K562 (cell line): Measurements from ENCODE around the gene SLC17A2. TPM values are rescaled to one million over a fixed set of nuclear protein-coding genes. Genes with fewer than 3 reads are reported as not detected.
A peak's percentile ranks its signal among the peaks of the same experiment; 100 is the strongest.

ENCODE experiments used
- GABPA ChIP-seq: fragments of 200-800 bp; sonication (Bioruptor generic); conservative IDR thresholded peaks from 2 replicates; pipeline ENCODE4 v1.6.1; 2016; ENCODE audit warnings: low read depth, missing genetic modification characterization, missing compliant biosample characterization
- HDAC1 ChIP-seq, 2 experiments: fragments of 450-650 bp; IDR thresholded peaks; 2 replicates each; pipeline ENCODE4 v1.6.1; 2016 to 2017; ENCODE audit warnings: inconsistent platforms in 1 of 2, mild to moderate bottlenecking in 1 of 2, moderate library complexity in 1 of 2
- HDAC2 ChIP-seq: fragments of 450-650 bp; IDR thresholded peaks from 2 replicates; pipeline ENCODE4 v1.6.1; 2016; ENCODE audit warnings: mild to moderate bottlenecking
- HMG20B ChIP-seq: fragments of 250-450 bp; sonication (Bioruptor Pico); IDR thresholded peaks from 2 replicates; pipeline ENCODE4 v1.5.0; 2021; ENCODE audit warnings: mild to moderate bottlenecking
- JUNB ChIP-seq: fragments of 450-650 bp; formaldehyde crosslinking; conservative IDR thresholded peaks from 2 replicates; pipeline ENCODE4 v1.4.0; 2020; ENCODE audit warnings: mild to moderate bottlenecking
- KDM1A ChIP-seq, 2 experiments: fragments of 450-650 bp; IDR thresholded peaks; 2 replicates each; pipeline ENCODE4 v1.6.1; 2016; ENCODE audit warnings: mild to moderate bottlenecking in 2 of 2
- LARP7 ChIP-seq: fragments of 450-650 bp; IDR thresholded peaks from 2 replicates; pipeline ENCODE4 v1.6.1; 2016
- LCOR ChIP-seq: sonication (generic); formaldehyde crosslinking; IDR thresholded peaks from 2 replicates; pipeline ENCODE4 v1.8.0; 2022; ENCODE audit warnings: mild to moderate bottlenecking, missing genetic modification reagents
- POLR2H ChIP-seq: IDR thresholded peaks from 2 replicates; pipeline ENCODE4 v1.6.1; 2016; ENCODE audit warnings: missing genetic modification characterization, low read depth, mild to moderate bottlenecking, control low read depth, missing compliant biosample characterization, moderate library complexity
- RBM34 ChIP-seq: fragments of 200-400 bp; formaldehyde crosslinking; IDR thresholded peaks from 2 replicates; pipeline ENCODE4 v1.6.1; 2018; ENCODE audit warnings: low read length, borderline replicate concordance; ENCODE audit not compliant: insufficient read depth
- RBM39 ChIP-seq: fragments of 200-400 bp; formaldehyde crosslinking; optimal IDR thresholded peaks from 2 replicates; pipeline ENCODE3; 2018; ENCODE audit warnings: low read depth, low read length
- RNF2 ChIP-seq: sonication (generic); IDR thresholded peaks from 2 replicates; pipeline ENCODE4 v1.6.1; 2016
- SIX5 ChIP-seq, 2 experiments: IDR thresholded peaks; 2 replicates each; pipeline ENCODE4 v1.6.1; 2011; ENCODE audit warnings: low read length in 2 of 2, borderline replicate concordance in 1 of 2, low read depth in 1 of 2, mild to moderate bottlenecking in 1 of 2, moderate library complexity in 1 of 2; ENCODE audit not compliant: insufficient read depth in 1 of 2
- SMARCA4 ChIP-seq: fragments of 450-650 bp; IDR thresholded peaks from 2 replicates; pipeline ENCODE4 v1.6.1; 2016
- TAL1 ChIP-seq: fragments of 450-650 bp; IDR thresholded peaks from 2 replicates; pipeline ENCODE4 v1.6.1; 2016; ENCODE audit warnings: mild to moderate bottlenecking
- TCF3 ChIP-seq: sonication (generic); formaldehyde crosslinking; IDR thresholded peaks from 2 replicates; pipeline ENCODE4 v1.4.0; 2020; ENCODE audit warnings: mild to moderate bottlenecking, missing genetic modification reagents
- TEAD1 ChIP-seq, 2 experiments: fragments of 450-650 bp in 1 of 2; sonication (generic) in 1 of 2; formaldehyde crosslinking; IDR thresholded peaks; 2 replicates each; pipeline versions ENCODE4 v1.4.0 to v1.8.0; 2020 to 2022; ENCODE audit warnings: mild to moderate bottlenecking in 2 of 2, missing genetic modification reagents in 1 of 2
- ZNF232 ChIP-seq: sonication (generic); formaldehyde crosslinking; IDR thresholded peaks from 2 replicates; pipeline ENCODE4 v1.8.0; 2022; ENCODE audit warnings: mild to moderate bottlenecking, missing genetic modification reagents
- ZNF316 ChIP-seq: fragments of 450-650 bp; IDR thresholded peaks from 2 replicates; pipeline ENCODE4 v1.6.1; 2016
- ZNF551 ChIP-seq: fragments of 250-450 bp; sonication (Bioruptor Pico); IDR thresholded peaks from 2 replicates; pipeline ENCODE4 v1.5.0; 2021; ENCODE audit warnings: mild to moderate bottlenecking, moderate library complexity
- ZZZ3 ChIP-seq: fragments of 450-650 bp; IDR thresholded peaks from 2 replicates; pipeline ENCODE4 v1.6.1; 2016; ENCODE audit warnings: antibody characterized with exemption, mild to moderate bottlenecking, moderate library complexity
- polyA plus RNA-seq, 8 experiments: library from polyadenylated mRNA; depleted of rRNA in 4 of 8; stranded (reverse) in 5 of 8; unstranded in 3 of 8; fragments of >200 nt; fragmentation: Nextera tagmentation in 2 of 8; fragmentation: Illumina TruSeq in 1 of 8; extraction: Ambion mirVana in 2 of 8; extraction: Trizol in 1 of 8; gene quantifications; 2 replicates each; pipeline versions ENCODE4 v1.2.1 to v1.2.3, GENCODE V29; 2011 to 2014; ENCODE audit warnings: inconsistent platforms in 1 of 8, missing spikeins in 1 of 8
- total RNA-seq, 7 experiments: library from RNA; depleted of rRNA in 6 of 7; stranded (reverse); fragments of >200 nt in 6 of 7; fragmentation: Illumina TruSeq in 2 of 7; extraction: Trizol in 2 of 7; gene quantifications; 2 replicates each; pipeline versions ENCODE4 v1.2.1 to v1.2.3, GENCODE V29; 2011 to 2021; ENCODE audit warnings: low replicate concordance in 1 of 7
- TF ChIP-seq, protein P1 (sequence below), 2 experiments: fragments of 250-450 bp in 1 of 2; fragments of 450-650 bp in 1 of 2; sonication (Bioruptor Pico) in 1 of 2; IDR thresholded peaks; 2 replicates each; pipeline versions ENCODE4 v1.6.1 to v1.8.0; 2016 to 2021; ENCODE audit warnings: mild to moderate bottlenecking in 2 of 2, moderate library complexity in 2 of 2, missing compliant biosample characterization in 1 of 2, missing genetic modification characterization in 1 of 2
- TF ChIP-seq, protein P2 (sequence below), 3 experiments: fragments of 200-800 bp in 1 of 3; fragments of 250-450 bp in 1 of 3; fragments of 450-650 bp in 1 of 3; sonication (Bioruptor Pico) in 1 of 3; sonication (Bioruptor generic) in 1 of 3; formaldehyde crosslinking in 1 of 3; IDR thresholded peaks; 2 replicates each; pipeline versions ENCODE4 v1.6.1 to v1.8.0; 2016 to 2022; ENCODE audit warnings: mild to moderate bottlenecking in 2 of 3, missing genetic modification characterization in 2 of 3, missing compliant biosample characterization in 1 of 3, moderate library complexity in 1 of 3
- TF ChIP-seq, protein P3 (sequence below): fragments of 450-650 bp; IDR thresholded peaks from 2 replicates; pipeline ENCODE4 v1.7.0; 2016; ENCODE audit warnings: borderline replicate concordance

SLC17A2 gene
- total and polyA plus RNA-seq, 9 of the 15 experiments (the other 6 are each of a cell fraction or from before 2014, with no cell fraction given) = not detected

DNA sequence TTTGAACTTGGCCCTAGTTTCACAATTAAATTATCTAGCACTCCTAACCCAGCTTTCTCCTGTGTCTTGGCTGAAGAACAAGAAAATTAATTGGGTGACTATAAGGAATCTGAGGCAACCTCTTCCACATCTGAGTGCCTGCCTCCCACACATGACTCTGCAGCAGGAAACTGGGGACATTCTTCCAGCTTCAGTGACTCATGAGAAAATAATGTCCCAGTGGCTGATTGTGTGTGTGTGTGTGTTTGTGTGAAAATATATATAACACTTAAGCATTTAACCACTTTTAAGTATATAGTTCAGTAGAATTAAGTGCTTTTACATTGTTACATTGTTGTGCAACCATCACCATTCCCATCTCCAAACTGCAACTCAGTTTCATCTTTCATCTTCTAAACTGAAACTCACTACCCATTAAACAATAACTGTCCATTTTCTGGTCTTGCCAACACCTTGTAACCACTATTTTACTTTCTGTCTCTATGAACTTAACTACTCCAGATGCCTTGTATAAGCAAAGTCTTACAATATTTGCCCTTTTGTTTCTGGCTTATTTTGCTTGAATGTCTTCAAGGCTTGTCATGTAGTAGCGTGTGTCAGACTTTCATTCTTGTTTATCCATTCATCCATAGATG lies 40.8 kb upstream of the SLC17A2 start (continued):
- peak; percentile 97 to 98 for TF ChIP-seq TEAD1 (CRISPR knock-in tag; IDR thresholded peaks at IDR 0.05)
- peak; percentile 58; the same call in 1 of the 2 replicates for TF ChIP-seq TCF3 (CRISPR knock-in tag)
- TF ChIP-seq HMG20B = no peak
- peak; percentile 89 for TF ChIP-seq HDAC2
- TF ChIP-seq SMARCA4 = peak; percentile 97
- no peak for TF ChIP-seq RBM39
- TF ChIP-seq KDM1A (IDR thresholded peaks at IDR 0.05) = peak; percentile 96
- no peak for TF ChIP-seq JUNB (CRISPR knock-in tag)
- TF ChIP-seq SIX5 (IDR thresholded peaks at IDR 0.05; ENCODE audit: borderline replicate concordance in 1 of 2, insufficient read depth in 1 of 2, low read depth in 1 of 2, low read length in 2 of 2) = no peak
- no peak for TF ChIP-seq RBM34
- no peak for TF ChIP-seq ZZZ3
- no peak for TF ChIP-seq ZNF551 (CRISPR knock-in tag)
- TF ChIP-seq TAL1 = peak; percentile 45; the same call in 1 of the 2 replicates
- TF ChIP-seq GABPA (tag) = peak; percentile 53; the same call in 1 of the 2 replicates
- TF ChIP-seq LARP7 = no peak
- peak; percentile 27; the same call in 1 of the 2 replicates for TF ChIP-seq LCOR (CRISPR knock-in tag)
- peak; percentile 95 for TF ChIP-seq ZNF316
- TF ChIP-seq POLR2H = peak; percentile 52; the same call in 1 of the 2 replicates
- TF ChIP-seq, protein P1, sequence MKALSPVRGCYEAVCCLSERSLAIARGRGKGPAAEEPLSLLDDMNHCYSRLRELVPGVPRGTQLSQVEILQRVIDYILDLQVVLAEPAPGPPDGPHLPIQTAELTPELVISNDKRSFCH (CRISPR knock-in tag; IDR thresholded peaks at IDR 0.05) = no peak
- TF ChIP-seq, protein P1 (tag; IDR thresholded peaks at IDR 0.05) = peak; percentile 33; the same call in 1 of the 2 replicates
- peak in 1 of 2 experiments; percentile 82; a peak in 2 of 4 replicates for TF ChIP-seq HDAC1 (IDR thresholded peaks at IDR 0.05)
- TF ChIP-seq, protein P2, sequence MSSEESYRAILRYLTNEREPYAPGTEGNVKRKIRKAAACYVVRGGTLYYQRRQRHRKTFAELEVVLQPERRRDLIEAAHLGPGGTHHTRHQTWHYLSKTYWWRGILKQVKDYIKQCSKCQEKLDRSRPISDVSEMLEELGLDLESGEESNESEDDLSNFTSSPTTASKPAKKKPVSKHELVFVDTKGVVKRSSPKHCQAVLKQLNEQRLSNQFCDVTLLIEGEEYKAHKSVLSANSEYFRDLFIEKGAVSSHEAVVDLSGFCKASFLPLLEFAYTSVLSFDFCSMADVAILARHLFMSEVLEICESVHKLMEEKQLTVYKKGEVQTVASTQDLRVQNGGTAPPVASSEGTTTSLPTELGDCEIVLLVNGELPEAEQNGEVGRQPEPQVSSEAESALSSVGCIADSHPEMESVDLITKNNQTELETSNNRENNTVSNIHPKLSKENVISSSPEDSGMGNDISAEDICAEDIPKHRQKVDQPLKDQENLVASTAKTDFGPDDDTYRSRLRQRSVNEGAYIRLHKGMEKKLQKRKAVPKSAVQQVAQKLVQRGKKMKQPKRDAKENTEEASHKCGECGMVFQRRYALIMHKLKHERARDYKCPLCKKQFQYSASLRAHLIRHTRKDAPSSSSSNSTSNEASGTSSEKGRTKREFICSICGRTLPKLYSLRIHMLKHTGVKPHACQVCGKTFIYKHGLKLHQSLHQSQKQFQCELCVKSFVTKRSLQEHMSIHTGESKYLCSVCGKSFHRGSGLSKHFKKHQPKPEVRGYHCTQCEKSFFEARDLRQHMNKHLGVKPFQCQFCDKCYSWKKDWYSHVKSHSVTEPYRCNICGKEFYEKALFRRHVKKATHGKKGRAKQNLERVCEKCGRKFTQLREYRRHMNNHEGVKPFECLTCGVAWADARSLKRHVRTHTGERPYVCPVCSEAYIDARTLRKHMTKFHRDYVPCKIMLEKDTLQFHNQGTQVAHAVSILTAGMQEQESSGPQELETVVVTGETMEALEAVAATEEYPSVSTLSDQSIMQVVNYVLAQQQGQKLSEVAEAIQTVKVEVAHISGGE (CRISPR knock-in tag; IDR thresholded peaks at IDR 0.05) = 0 out of 6 replicates have a peak, but pooled peaks of 1 of the 3 experiments have one; percentile 32
- peak; percentile 58; the same call in 1 of the 2 replicates for TF ChIP-seq RNF2
- no peak for TF ChIP-seq ZNF232 (CRISPR knock-in tag)
- TF ChIP-seq, protein P3, sequence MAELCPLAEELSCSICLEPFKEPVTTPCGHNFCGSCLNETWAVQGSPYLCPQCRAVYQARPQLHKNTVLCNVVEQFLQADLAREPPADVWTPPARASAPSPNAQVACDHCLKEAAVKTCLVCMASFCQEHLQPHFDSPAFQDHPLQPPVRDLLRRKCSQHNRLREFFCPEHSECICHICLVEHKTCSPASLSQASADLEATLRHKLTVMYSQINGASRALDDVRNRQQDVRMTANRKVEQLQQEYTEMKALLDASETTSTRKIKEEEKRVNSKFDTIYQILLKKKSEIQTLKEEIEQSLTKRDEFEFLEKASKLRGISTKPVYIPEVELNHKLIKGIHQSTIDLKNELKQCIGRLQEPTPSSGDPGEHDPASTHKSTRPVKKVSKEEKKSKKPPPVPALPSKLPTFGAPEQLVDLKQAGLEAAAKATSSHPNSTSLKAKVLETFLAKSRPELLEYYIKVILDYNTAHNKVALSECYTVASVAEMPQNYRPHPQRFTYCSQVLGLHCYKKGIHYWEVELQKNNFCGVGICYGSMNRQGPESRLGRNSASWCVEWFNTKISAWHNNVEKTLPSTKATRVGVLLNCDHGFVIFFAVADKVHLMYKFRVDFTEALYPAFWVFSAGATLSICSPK = no peak
